ENCODE measurements around the gene ADAMTS4.

ADAMTS4 gene

GRCh38 chr1:161219078-161219892 is 20.4 kb upstream of the ADAMTS4 start:
- DNase-seq, result no peak

DNA sequence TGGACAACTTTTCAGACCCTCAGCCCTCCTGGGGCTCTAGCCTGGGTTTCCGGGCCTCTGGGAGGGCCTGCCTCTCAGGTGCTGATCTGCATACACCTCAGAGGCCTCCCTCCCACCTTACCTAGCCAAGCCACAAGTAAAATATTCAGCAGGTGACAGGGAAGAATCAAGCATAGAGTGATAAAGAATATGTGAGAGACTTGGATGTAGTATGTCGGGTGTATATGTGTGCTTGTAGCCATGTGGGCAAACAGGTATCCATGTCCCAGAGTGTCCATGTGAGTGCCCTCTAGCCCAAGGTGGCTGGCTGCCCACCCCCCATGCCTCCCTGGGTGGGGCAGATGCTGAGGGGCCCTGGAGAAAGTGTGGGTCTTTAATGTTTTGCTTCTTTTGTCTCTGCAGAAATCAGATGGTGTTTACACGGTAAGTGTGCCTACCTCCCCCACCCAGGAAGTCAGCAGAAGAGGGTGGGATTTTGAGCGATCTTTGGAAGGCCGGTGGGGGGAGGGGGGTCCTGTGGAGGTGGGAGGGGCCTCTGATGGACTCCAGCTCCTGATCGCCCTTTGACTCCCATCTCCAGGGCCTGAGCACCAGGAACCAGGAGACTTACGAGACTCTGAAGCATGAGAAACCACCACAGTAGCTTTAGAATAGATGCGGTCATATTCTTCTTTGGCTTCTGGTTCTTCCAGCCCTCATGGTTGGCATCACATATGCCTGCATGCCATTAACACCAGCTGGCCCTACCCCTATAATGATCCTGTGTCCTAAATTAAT is 19.6 kb upstream of the ADAMTS4 start:
- DNase-seq, result no peak

DNA sequence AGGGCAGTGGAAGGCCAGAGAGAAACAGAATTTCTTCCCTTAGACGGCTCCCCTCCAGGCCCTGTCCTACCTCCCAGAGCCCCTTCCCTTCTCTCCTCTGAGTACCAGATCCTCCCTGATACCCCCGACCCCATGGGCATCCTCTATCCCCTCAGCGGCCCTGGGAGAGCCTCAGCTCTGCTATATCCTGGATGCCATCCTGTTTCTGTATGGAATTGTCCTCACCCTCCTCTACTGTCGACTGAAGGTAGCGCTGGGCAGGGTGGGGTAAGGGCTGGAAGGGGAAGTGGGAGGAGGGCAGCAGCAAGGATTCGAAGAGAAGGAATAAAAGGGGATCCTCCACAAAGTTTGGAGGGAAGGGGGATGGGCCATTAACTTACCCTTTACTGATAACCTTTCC is 19.0 kb upstream of the ADAMTS4 start:
- no peak for DNase-seq

DNA sequence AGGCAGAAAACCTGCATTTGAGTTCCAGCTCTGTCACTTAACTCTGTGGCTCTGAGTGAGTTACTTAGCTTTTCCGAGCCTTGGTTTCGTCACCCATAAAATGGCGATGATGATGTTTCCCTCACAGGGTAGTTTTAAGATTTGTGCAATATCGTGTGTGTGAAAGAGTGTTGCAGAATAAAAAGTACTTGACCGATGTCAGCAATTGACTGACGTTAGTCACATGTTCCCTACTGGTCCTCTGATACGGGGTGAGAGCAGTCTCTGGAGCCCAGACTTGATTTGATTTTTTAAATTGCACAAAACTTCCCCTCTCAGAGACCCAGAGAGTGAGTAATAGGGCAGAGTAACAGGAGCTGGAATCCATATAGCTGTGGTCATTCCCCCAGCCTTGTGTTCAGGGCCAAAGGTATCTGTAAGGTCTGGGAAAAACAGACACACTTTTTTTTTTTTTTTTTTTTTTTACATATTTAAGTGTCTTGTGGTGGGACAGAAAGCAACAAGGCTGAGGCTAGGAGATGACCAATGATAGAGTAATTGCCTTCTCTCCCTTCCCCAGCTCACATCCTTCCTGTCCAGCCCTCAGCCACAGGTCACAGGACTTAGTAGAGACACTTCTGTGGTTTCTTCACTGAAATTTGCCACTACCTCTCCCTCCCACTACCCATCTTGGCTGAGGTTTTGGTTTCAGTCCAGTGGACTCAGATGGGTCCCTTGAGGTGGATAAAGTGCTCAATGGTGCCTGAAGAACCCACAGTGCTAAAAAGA is 18.3 kb upstream of the ADAMTS4 start:
- peak; percentile 48 for DNase-seq

DNA sequence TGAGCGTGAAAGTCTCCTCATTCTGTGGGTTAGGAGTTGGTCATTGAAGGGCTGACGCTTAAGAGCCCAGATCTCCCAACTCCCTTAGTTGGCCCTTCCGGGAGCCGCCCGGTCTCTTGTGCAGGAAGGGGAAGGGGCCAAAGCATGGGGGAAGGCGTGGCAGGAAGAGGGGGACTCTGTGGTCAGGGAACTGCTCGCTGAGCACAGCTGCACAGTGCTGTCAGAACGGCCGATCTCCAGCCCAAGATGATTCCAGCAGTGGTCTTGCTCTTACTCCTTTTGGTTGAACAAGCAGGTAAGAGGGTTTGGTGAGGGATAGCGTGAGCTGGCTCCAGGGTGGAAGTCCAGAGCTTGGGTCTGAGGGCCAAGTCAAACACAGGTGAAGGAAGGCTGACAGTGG is 16.2 kb upstream of the ADAMTS4 start, which contains the start of gene FCER1G:
Gene FCER1G, plus strand, starts transcription at position 220 of the 400 bp plus-strand sequence. Its CDS starts 27 bp downstream, at position 247.
- no peak for DNase-seq

DNA sequence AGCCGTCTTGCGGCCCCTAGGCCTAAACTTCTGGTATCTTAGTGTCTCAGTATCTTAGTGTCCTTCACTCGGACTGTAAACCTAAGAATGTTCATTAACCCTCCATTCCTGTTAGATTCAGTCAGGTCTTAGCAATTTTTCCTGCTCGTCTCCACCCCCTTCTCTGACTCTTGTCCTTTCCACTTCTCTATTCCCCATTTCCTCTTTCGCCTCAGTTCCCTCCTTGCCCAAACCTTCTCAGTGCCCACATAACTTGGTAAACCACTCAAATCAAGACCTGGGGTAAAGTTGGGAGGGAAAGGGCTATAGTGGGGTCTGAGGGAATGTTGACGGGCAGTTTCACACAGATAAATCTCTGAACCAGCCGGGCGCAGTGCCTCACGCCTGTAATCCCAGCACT is 15.5 kb upstream of the ADAMTS4 start:
- no peak for DNase-seq

DNA sequence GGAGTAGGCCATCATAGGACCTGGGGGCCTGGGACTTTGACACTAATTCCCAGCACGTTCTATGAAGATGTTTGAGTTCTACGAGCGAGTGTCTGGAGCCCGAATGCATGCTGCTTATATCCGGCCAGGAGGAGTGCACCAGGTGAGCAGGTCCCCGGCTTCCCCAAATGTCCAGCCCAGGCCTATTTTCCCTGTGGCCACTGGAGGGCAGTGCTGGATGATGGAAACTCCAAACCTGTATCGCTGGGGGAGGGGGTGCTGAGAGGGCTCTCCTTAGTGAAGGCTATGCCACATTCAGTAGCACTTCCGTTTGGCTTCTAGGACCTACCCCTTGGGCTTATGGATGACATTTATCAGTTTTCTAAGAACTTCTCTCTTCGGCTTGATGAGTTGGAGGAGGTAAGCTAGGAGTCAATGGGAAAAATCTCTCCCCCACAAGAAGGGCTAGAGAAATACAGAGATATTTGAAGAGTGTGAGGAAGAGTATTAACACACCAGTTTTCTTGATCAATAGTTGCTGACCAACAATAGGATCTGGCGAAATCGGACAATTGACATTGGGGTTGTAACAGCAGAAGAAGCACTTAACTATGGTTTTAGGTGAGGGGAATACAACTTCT is 11.0 kb upstream of the ADAMTS4 start:
- DNase-seq, result peak; percentile 60

GRCh38 chr1:161207173-161207572 is 8.3 kb upstream of the ADAMTS4 start:
- DNase-seq, result no peak

DNA sequence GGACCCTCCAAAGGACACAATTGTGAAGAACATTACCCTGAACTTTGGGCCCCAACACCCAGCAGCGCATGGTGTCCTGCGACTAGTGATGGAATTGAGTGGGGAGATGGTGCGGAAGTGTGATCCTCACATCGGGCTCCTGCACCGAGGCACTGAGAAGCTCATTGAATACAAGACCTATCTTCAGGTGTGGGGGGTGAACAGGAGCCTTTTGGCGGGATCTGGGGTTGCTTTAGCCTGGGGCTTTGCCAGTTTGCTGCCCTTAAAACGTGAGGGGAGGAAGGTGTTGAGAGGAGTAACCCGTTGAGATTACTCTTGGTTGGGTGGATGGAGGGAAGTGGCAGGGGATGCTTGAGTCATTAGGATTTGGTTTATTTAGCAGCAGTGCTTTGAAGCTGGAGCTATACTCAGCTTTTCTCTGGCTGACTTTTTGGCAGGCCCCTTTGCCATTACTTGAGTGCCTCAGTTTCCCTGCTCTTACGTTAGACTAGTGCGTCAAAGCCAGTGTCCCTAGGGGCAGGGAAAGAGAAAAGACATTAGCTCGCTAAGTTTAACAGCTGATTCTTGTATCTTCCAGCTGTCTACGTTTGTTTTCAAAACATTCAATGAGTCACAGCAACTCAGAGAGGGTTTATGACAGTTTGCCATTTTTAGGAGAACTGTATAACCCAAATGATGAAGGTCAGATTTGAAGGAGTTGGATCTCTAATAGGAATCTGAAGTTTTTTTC is 7.7 kb upstream of the ADAMTS4 start:
- no peak for DNase-seq

GRCh38 chr1:161201836-161202712 is 3.2 kb upstream of the ADAMTS4 start, which contains the start of gene NDUFS2:
Gene NDUFS2, plus strand, starts transcription at chr1:161202367. Its CDS starts 19 bp downstream, at chr1:161202386.
- DNase-seq, result peak; percentile 99

DNA sequence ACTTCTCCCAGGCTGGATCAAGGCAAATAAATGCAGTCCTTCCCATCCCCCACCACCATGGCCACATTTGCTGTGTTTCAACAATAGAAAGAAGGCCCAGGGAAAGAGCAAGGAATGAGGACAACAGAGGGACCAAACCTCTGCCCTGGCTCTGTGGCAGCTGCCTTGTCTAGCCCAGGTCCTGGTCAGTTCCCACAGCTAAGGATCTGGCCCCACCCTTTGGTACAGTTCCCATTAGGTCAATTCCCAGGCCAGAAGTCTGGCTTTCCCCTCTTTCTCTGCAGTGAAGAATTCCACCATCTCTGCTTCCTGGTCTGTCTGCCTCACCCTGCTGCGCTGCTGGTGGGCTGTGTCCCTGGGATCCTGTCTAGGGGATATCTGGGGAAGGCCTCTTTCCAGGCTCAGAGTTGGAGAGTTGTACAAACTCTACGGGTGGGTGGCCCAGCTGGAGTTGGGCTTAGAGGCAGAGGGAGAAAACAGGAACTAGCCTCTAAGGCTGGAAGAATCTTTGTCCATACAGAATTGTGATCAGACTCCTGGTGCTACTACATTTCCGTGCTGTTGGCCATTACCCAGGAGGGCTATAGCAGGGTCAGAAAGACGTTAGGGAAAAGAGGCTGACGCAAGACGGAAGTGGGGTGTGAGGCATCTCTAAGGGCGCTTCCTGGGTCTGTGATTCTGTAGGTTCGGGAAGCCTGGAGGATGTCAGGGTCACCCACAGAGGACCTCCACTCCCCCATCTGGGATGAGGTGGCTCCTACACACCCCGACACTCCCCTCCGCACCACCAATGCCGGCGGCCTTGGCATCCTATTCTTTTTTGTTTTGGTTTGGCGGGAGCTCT is 2.4 kb upstream of the ADAMTS4 start:
- peak; percentile 70 for DNase-seq

DNA sequence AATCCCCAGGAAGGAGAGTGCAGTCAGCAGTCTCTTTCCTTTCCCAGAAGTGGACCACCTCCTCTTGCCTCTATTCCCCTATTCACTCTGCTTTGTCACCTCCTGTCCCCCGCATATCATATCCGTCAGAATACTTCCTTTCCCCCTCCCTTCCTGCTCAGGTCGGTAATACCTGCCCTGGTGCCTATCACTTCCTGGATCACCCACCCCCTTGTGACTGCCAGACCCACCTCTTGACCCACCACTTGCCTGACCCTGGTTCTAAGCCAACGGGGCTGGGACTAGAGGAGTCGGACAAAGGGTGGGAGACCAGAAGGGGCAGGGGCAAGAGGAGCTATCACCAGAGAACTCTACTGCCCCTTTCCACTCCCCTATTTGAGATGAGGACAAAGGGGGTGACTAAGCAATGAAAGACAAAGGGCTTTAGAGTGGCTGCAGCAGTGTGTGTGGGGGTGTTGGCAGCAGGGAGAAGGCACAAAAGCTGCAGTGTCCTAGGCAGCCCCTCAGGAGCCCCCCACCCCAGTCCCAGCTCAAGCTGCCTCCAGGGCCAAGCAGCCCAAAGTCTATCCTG is 1.7 kb upstream of the ADAMTS4 start:
- no peak for DNase-seq

- no peak for DNase-seq
These were observed 769 bp upstream of the ADAMTS4 start for GRCh38 chr1:161199506-161200139.

DNA sequence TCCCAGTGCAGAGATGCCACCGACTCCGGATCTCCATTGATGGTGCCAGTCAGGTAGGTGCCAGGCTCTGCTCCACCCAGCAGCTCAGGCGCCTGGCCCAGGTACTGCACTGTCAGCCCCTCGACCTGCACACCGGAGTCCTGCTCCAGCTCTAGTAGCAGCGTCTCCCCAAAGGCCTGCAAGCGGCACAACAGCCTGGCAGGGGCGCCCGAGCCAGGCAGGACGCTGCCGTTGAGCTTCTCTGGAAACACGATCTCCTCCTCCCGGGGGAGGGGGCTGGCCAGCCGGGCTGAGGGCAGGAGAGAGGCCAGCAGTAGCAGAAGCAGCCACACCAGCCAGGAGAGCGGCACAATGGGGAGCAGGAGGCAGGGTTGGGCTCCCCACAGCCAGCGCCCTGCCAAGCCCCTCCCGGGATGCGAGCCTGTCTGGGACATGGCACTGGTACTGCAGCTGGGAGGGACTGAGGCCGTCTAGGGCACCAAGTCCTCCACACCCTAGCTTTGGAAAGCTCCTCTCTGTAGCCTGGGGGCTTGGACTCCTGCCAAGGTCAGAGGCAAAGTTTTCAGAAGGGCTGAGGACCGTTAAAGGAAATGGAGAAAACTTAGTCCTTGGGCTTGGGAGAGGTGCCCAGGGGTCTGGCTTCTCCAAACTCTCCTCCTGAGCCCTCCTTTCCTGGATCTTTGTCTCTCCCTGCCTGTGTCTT is 509 bp downstream of the ADAMTS4 start:
- DNase-seq, result peak; percentile 14

DNA sequence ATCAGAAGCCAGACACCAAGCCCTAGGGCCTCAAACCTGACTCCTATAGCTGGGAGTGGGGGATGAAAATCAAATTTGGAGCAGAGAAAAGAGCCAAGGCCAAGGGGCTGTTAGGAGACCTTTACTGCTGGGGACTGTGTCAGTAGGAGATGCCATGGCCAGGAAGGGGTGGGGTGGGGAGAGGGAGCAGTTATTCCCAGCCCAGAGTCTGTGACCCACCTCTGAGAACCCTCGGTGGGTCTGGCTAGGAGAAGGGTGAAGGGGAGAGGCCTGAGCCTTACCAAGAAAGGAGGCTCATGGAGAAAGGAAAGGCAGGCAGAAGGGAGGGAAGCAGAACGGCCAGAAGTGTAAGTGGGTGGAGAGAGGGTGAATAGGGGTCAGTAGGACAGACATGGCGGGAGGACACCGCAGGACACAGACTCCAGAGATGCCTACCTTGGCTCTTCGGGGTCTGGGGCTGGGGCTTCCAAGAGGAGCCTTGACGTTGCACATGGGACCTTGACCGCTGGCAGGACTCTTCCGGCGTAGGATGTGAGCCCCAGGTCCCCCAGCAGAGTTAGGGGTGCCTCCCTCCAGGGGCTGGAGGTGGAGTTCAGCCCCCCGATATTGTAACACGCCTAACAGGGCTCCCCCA is 1.2 kb downstream of the ADAMTS4 start:
- DNase-seq, result no peak

DNA sequence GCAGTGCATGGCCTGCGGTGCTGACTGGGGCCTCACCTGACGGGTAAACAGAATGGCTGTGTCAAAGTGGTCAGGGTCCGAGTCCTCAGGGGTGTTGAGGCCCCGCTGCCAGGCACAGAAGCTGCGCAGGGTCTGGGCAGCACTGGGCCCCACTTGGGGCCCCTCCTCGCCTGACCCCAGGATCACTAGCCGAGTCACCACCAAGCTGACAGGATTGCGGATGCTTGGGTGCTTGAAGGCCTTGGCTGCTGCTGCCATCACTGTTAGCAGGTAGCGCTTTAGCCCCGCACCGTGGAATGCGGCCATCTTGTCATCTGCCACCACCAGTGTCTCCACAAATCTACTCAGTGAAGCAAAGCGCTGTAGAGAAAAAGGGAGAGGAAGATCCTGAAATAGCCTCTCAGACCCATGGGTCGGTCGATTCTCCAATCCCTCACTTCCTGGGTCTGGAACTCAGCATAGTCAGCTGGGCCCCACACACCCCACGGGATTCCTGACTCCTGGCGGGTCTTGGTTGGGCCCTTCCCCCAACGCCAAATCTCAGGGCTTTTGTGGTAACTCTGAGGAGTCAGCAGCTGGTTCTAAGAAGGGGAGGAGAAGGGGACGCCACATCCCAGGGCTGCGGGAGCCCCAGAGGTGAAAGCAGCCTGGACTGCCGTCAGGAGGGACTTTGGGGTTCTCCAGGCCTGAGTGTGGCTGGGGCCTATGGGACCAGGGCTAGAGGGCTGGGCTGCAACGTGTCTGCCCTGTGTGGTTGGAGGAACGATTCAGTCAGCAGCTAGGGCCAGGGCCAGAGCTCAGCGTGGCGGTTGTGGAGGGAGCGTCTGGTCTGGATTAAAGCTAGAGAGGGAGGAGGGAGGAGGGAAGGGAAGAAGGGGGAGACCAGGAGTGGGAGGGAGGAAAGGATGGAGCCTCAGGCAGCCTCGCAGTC is 2.1 kb downstream of the ADAMTS4 start:
- DNase-seq, result peak; percentile 94
